ENCODE results near the gene LLCFC1.

The LLCFC1 gene

GRCh38 chr7:142934056-142934455, 5.2 kb upstream of the LLCFC1 start:
- Histone ChIP-seq H3K36me3 (no peaks in the 10 kb centered on the region), H3K27me3 (no peaks in the 10 kb centered on the region), H3K4me1 (ENCODE audit: control insufficient read depth in 1 of 2, insufficient read depth in 1 of 2, low read depth in 1 of 2, low read length in 1 of 2) (peaks cover 2 to 6% of the 10 kb centered on the region in 2 experiments), H3K27ac (no peak overlapping the region), H3K9me3 (no peaks in the 10 kb centered on the region), H3K4me3 (ENCODE audit: low read depth in 1 of 2, low read length in 1 of 2) (no peak overlapping the region)
- TF ChIP-seq CTCF (IDR thresholded peaks at IDR 0.05) = no peak

- H3K27ac ChIP-seq = no peak overlapping the region
- TF ChIP-seq CTCF (IDR thresholded peaks at IDR 0.05) = no peak
- H3K4me3 ChIP-seq (ENCODE audit: low read depth in 1 of 2, low read length in 1 of 2) = no peak overlapping the region
- H3K9me3 ChIP-seq = no peaks in the 10 kb centered on the region
- no peaks in the 10 kb centered on the region for H3K36me3 ChIP-seq
- H3K27me3 ChIP-seq = no peaks in the 10 kb centered on the region
- no peaks in the 10 kb centered on the region for H3K4me1 ChIP-seq (ENCODE audit: control insufficient read depth in 1 of 2, insufficient read depth in 1 of 2, low read depth in 1 of 2, low read length in 1 of 2)
Observed at GRCh38 chr7:142935941-142936565, 3.2 kb upstream of the LLCFC1 start.

DNA sequence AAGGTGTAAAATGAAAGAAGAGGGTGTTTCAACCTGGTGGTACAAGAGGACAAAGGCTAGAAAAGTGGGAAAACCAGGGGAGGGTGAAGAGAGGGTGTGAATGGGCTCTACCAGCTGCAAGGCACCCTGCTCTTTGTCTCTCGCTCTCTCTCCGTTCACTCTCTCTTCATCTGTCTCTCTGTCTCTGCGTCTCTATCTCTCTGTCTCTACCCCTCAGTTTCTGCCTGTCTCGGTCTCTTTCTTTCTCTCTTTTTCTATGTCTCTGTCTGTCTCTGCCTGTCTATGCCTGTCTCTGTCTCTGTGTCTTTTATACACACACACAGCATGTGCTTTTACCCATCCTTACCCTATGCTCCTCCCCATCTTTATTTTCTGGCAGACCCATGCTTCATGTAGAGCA, 673 bp upstream of the LLCFC1 start:
- Histone ChIP-seq H3K27ac (no peak overlapping the region), H3K4me1 (ENCODE audit: control insufficient read depth in 1 of 2, insufficient read depth in 1 of 2, low read depth in 1 of 2, low read length in 1 of 2) (no peaks in the 10 kb centered on the region), H3K36me3 (no peaks in the 10 kb centered on the region), H3K4me3 (ENCODE audit: low read depth in 1 of 2, low read length in 1 of 2) (no peak overlapping the region), H3K9me3 (no peaks in the 10 kb centered on the region), H3K27me3 (no peaks in the 10 kb centered on the region)
- TF ChIP-seq CTCF (IDR thresholded peaks at IDR 0.05) = no peak

- Histone ChIP-seq H3K36me3 (no peaks in the 10 kb centered on the region), H3K4me3 (ENCODE audit: low read depth in 1 of 2, low read length in 1 of 2) (no peak overlapping the region), H3K4me1 (ENCODE audit: control insufficient read depth in 1 of 2, insufficient read depth in 1 of 2, low read depth in 1 of 2, low read length in 1 of 2) (no peaks in the 10 kb centered on the region), H3K9me3 (no peaks in the 10 kb centered on the region), H3K27me3 (no peaks in the 10 kb centered on the region), H3K27ac (no peak overlapping the region)
- TF ChIP-seq CTCF (IDR thresholded peaks at IDR 0.05) = no peak
Observed at GRCh38 chr7:142940966-142941535, 1.8 kb downstream of the LLCFC1 start.

DNA sequence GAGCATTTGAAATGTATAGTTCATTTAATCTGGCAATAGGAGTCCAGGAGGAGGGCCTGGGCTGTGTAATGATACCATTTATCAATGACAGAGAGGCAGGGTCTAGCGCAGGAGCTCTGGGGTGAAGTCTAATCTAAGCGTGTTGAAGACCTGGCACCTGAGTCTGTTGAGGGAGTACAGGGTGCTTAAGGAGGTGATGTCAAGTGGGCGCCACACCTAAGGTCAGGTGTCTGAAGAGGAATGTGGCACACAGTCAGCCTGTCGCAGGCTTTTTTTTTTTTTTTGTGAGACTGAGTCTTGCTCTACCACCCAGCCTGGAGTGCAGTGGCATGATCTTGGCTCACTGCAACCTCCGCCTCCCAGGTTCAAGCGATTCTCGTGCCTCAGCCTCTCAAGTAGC, 2.3 kb downstream of the LLCFC1 start:
- no peak overlapping the region for H3K4me3 ChIP-seq (ENCODE audit: low read depth in 1 of 2, low read length in 1 of 2)
- H3K27me3 ChIP-seq = no peaks in the 10 kb centered on the region
- H3K4me1 ChIP-seq (ENCODE audit: control insufficient read depth in 1 of 2, insufficient read depth in 1 of 2, low read depth in 1 of 2, low read length in 1 of 2) = no peaks in the 10 kb centered on the region
- H3K9me3 ChIP-seq = no peaks in the 10 kb centered on the region
- H3K36me3 ChIP-seq = no peaks in the 10 kb centered on the region
- H3K27ac ChIP-seq = no peak overlapping the region
- no peak for TF ChIP-seq CTCF (IDR thresholded peaks at IDR 0.05)

Data from neutrophil (primary cell).